Epidermal melanocyte (primary cell): ENCODE measurements around the gene GMDS.

Experiments
- DNase-seq: peaks from one replicate; pipeline ENCODE4 v3.0.0; 2011; ENCODE audit warnings: low spot score; ENCODE audit not compliant: insufficient read length

Gene GMDS

DNA sequence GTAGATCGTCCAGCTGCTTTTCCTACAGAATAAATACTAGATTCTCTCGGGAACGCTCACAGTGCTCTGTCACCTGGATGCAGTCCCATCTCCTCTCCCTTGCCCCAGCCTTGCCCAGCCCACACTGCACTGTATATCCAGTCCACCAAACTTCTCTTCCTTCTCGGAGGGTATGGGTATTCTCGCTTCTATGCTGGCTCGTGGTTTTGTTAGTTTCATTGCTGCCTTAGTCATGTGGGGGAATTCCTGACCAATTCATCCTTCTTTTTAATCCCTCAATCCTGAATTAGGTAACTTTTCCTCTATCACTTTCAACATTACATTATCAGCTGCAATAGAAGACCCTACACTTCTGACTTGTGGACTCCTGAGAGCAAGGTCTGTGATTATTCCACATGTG lies 252.4 kb downstream of the GMDS start:
- DNase-seq = no peak

GRCh38 chr6:1991332-1991878 lies 254.0 kb downstream of the GMDS start:
- no peak for DNase-seq

GRCh38 chr6:1988843-1989242 lies 256.6 kb downstream of the GMDS start:
- no peak for DNase-seq

DNA sequence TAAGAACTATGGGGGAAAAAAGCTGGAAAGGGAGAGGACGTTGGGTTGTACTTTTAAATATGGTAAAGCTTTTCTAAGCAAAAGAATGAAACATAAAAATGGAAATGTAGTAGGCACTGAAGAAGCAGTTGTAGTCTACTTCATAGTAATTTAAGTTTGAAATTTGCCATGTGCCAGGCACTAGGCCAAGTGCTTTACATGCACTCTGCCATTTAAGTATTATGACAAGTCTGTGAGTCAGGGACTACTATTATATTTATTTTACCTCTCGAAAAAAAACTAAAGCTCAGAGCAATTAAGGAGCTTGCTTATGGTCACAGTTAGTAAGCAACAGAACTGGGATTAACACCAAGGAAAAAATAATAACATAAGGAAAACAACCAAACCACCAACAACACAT lies 257.8 kb downstream of the GMDS start:
- DNase-seq = no peak

DNA sequence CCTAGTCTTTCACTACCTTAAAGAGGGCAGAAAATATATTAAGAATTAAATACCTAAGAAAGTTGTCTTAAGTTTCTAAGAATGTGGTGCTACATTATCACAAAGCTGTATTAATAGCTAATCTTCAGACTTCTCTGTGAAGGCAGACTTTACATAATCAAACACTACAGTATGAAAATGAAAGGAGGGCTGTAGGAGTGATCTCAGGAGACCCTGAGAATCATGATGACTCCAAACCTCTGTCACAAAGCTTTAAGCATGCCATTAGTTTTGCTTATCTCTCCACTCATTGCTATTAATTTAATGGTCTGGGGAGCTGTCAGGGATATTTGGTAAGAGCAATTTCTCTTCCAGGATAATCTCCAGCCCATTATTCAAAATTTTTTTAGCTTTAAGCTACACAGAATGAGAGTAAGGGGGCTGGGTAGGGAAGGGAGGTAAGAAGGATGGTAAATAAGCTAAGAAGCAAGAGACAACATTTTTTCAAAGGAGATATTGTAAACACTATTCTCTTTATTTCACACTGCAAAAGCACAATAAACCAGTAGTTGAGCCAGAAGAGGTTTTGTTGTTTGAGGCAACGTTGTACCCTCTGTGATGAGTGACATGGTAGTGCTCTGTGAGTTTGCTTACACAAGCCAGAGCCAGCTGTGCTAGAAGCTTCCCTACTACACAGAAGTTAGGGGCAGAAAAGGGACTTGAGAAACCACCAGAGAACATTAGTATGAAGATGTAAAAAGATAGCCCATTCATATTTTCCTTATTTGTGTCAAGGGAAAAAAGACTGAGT lies 258.8 kb downstream of the GMDS start:
- DNase-seq = no peak

- no peak for DNase-seq
Observed at GRCh38 chr6:1984346-1984994, 260.9 kb downstream of the GMDS start.

DNA sequence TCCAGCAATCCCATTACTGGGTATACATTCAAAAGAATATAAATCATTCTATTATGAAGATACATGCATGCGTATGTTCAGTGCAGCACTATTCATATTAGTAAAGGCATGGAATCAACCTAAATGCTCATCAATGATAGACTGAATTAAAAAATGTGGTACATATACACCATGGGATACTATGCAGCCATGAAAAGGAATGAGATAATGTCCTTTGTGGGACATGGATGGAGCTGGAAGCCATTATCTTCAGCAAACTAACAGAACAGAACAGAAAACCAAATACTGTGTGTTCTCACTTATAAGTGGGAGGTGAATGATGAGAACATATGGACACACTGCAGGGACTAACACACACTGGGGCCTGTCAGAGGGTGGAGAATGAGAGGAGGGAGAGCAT lies 261.6 kb downstream of the GMDS start:
- no peak for DNase-seq

DNA sequence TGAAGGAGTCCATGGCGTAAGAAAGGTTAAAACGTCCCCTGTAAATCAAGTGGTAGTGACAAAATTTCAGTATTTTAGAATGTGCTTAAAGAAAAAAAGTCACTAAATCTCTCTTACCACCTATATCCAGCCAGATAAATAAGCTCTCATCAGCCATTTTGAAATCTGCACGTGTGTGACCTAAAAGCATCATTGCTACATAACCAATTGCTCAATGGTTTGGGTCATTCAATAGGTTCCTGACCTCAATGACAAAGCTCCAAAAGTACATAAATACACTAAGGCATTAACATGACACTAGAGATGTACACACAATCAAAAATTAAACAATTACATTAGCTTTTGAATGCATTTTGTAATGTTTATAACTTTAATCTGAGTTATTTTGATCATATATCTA lies 272.4 kb downstream of the GMDS start:
- no peak for DNase-seq

DNA sequence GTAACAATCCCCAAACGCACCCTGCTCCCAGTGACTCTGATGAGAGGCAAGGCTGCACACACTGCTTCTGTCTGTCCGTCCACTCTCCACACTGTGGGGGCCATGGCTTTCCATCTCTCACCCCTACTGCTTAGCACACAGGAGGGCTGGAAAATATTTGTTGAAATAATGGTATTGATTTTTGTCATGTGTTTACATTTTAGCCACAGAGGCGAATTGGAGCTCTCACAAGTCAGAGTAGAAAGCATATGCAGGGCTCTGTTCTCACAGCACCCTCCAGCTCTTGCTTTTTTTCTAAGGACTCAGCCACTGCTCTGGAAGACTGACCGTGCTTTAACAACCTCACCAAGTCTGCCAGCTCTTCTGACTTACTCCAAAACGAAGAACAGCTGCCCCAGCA lies 273.8 kb downstream of the GMDS start:
- no peak for DNase-seq

GRCh38 chr6:1970151-1970561 lies 275.2 kb downstream of the GMDS start:
- no peak for DNase-seq

DNA sequence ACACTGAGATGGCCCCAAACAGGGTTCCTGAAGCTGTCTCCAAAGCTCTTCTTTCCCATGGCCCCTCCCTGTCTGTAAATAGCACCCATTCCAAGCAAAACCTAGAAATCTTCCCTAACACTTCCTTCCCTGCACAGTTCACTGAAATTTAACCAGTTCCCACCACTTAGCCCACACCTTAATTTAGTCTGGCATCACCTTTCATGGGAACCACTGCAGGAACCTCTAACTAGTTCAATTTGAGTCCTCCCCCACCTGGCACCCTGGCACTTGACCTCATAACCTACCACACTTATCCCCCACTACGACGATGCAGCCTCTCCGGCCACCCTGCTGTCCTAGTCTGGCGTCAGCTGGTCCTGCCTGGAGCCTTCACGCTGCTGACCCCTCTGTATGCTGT lies 278.7 kb downstream of the GMDS start:
- no peak for DNase-seq

GRCh38 chr6:1965596-1966224 lies 279.7 kb downstream of the GMDS start:
- DNase-seq = no peak

GRCh38 chr6:1963596-1963995 lies 281.8 kb downstream of the GMDS start:
- DNase-seq = no peak

DNA sequence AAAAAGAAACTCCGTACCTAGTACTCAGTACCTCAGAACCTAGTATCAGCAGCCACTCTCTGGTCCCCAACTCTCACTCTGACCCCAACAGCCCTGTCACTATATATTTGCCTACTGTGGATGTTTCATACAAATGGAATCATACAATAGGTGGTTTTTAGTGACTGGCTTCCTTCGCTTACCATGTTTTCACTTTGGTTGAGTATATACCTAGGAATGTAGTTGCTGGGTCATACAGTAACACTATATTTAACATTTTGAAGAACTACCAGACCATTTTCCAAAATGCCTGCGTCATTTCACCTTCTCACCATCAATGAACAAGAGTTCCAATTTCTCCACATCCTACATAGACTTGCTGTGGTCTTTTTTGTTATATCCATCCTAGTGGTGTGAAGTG lies 283.2 kb downstream of the GMDS start:
- no peak for DNase-seq

DNA sequence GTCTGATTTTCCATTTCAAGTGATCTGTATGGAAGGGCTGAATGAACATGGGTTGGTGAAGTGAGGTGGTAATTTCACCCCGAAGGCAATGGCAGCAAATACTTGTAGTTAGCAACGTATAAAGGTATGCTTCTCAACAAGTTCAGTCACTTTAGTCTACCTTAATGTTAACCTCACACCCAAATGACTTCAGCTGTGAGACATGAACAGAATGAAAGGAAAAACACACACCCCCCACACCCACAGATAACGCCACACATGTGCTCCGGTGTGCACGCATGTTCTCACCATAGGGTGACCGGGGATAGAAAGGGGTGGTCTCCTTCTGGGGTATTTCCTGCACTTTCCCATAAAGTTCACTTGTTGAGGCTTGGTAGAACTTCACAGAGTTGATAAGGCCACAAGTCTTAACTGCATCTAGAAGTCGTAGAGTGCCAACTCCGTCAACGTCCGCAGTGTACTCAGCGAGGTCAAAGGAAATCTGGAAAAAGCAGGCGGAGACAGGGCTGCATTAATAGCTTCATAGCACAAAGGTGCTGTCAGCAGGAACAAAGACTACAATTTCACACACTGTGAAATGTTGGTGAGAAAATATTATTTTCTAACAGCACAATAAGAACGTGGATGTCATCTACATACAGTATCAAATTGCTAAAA lies 284.8 kb downstream of the GMDS start:
- DNase-seq = no peak

- DNase-seq = no peak
Observed at GRCh38 chr6:1958257-1958656, 287.1 kb downstream of the GMDS start.

- no peak for DNase-seq
Observed at GRCh38 chr6:1957746-1958145, 287.7 kb downstream of the GMDS start.

DNA sequence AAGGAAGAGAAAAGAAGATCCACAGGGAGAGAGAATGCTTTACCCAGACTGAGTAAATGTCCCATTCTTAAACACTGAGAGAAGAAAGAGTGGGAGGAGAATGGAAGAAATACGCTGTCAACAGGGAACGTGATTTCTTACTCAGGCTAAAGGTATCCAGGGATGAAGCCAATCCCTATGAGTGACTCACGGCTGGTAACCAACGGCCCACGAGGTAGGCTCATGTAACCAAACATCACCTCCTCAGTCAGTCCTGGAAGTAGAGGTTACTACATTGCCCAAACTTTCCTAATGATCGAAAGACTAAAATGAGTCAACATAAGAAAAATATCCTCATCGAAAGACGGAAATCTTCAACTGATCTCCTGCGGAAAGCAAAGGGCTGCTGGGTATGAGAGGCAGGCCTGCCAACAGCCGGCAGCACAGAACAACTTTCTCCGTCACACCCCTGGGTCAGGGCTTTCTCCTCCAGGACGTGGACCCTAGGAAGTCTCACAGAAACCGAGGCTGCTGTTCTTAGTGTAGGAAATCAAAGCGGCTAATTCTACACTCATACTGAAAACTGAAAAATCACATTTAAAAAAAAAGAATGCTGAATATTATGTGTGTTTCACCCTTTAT lies 292.6 kb downstream of the GMDS start:
- no peak for DNase-seq

DNA sequence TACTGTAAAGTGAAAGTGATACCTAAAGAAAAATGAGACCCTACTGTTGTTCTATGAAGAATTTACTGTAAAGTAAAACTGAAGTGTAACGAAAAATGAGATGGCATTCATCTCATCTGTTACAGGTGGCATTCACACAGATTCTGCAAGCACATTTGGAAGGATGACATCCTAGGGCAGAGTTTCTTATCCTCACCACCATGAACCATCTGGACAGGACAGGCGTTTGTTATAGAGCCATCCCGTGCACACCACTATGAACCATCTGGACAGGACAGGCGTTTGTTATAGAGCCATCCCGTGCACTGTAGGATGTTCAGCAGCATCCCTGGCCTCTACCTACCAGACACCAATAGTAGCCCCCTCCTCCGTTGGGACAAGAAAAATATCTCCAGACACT lies 294.8 kb downstream of the GMDS start:
- DNase-seq = no peak

DNA sequence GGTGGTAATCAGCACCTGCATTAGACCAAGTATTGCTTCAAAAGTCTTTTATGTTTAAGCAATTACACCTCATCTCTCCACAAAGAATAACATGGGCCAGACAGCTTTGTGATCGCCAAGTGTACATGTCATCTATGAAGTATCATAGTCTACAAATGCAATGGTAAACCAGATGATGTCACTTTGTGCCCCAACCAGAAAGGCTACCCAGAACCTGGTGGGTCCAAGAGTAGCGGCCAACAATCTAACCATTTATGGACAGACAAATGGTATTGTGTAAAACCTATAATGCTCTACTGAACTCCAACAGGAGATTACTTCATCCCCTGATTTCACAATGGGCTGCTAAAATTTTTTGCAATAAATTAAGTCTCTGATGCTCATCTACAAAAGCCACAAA lies 295.9 kb downstream of the GMDS start:
- DNase-seq = no peak

DNA sequence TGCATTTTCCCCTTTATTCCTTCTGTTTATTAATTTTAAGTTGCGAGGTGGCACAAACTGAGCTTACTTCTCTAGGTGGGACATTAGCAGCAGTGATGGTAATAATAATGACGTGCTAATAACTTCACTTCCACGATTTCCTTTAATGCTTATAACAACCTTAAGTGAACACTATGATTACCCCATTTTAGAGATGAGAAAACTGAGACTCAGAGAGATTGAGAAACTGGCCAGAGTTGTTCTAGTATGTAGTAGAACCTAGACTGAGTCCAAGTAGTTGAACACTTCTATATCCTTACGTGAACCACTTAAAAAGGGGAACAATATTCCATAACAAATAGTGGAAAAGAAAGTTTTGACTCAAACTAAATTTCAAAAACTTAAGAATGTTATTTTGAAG lies 297.5 kb downstream of the GMDS start:
- no peak for DNase-seq
